Stomach smooth muscle (tissue), 2 donors: ENCODE data around the gene WDR74.
"Not testable (repeated sequence)": the region's sequence is repeated elsewhere in the genome, so short reads cannot be mapped to it uniquely, and the experiment has no call there.

Source experiments
- H3K27ac ChIP-seq: one replicate; pipeline ENCODE4 v1.7.0; 2013; ENCODE audit warnings: mild to moderate bottlenecking, low read length, inconsistent platforms
- H3K27me3 ChIP-seq, 2 donors: one replicate each; pipeline ENCODE4 v1.7.0; 2013; ENCODE audit warnings: low read length in 2 of 2; ENCODE audit not compliant: insufficient read depth in 2 of 2, control insufficient read depth in 1 of 2
- H3K36me3 ChIP-seq, 2 donors: one replicate each; pipeline ENCODE4 v1.7.0; 2013; ENCODE audit warnings: low read length in 2 of 2; ENCODE audit not compliant: control insufficient read depth in 2 of 2, insufficient read depth in 2 of 2
- H3K4me1 ChIP-seq: one replicate; pipeline ENCODE4 v1.7.0; 2013; ENCODE audit warnings: low read length; ENCODE audit not compliant: control insufficient read depth, insufficient read depth
- H3K4me3 ChIP-seq, 2 donors: one replicate each; pipeline ENCODE4 v1.7.0; 2013; ENCODE audit warnings: low read length in 2 of 2
- H3K9ac ChIP-seq, 2 donors: one replicate each; pipeline ENCODE4 v1.7.0; 2013; ENCODE audit warnings: low read length in 2 of 2, mild to moderate bottlenecking in 1 of 2
- H3K9me3 ChIP-seq, 2 donors: one replicate each; pipeline ENCODE4 v1.7.0; 2013; ENCODE audit warnings: low read length in 2 of 2; ENCODE audit not compliant: control insufficient read depth in 2 of 2
- donor health status: healthy.
- donor health status: Pancreatic carcinoma.

Gene WDR74

DNA sequence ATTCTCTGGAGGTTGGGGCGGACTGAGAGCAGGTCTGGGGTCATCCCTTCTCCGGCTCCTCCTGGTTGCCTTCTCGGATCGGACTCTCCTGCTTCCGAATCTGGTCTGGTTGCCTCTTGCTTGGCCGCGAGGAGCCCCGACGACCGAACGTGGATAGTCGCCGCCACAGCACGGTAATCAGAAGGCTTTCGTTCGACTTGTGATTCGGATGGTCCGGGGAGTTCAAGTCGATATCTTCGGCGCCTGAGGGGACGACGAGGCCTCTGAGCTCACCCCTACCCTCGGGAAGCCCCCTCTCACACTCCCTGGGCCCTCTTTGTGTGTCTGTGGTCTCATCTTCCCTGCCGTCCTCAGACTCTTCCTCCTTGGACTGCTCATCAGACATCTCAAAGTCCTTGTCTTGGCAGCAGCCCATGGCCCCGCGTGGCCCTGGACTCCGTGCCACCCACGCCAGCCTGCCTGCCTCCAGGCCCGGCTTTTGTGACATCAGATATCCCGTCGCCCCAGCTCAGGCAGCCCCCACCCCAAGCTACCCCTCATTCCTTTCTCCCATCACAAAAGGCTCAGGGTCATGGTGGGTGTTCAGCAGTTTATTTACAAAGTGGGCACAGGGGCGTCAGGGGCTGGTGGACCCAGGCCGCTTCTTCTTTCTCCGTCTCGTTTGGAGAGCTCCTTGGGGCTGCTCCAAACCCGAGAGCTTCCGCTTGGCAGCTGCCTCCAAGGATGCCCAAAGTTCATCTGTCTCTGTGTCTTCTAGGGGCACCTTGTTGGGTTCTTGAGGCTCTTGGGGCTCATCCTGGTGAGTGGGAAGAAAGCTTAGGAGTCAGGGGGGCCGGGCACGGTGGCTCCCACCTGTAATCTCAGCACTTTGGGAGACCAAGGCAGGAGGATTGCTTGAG, 6.8 kb downstream of the WDR74 start, which contains the start of gene TEX54:
Gene TEX54 (minus strand): TSS at position 506 of the 899 bp plus-strand sequence.
- H3K9me3 ChIP-seq, result no peaks in the 10 kb centered on the region
- peak within 1 kb of the TSS; percentile 92 to 94 for H3K4me3 ChIP-seq
- H3K9ac ChIP-seq, result peak within 1 kb of the TSS; percentile 96 to 99
- peaks cover 21% of the 10 kb centered on the region for H3K4me1 ChIP-seq
- no peaks in the 10 kb centered on the region for H3K27me3 ChIP-seq
- H3K27ac ChIP-seq, result peak within 1 kb of the TSS; percentile 96
- peaks cover 19 to 23% of the 10 kb centered on the region in 2 donors for H3K36me3 ChIP-seq

GRCh38 chr11:62831520-62832335, 7.7 kb downstream of the WDR74 start, which contains the start of gene STX5:
TSS of gene STX5 (minus strand) at chr11:62832051. CDS start at chr11:62831243, 808 bp downstream.
- Histone ChIP-seq H3K9ac (peak within 1 kb of the TSS; percentile 96 to 99), H3K27ac (peak within 1 kb of the TSS; percentile 96)

GRCh38 chr11:62830904-62831519, 8.4 kb downstream of the WDR74 start:
- H3K9ac ChIP-seq, result peak overlapping the region; percentile 90 to 99
- H3K36me3 ChIP-seq, result peaks cover 27 to 30% of the 10 kb centered on the region in 2 donors
- H3K27me3 ChIP-seq, result no peaks in the 10 kb centered on the region
- peaks cover 21% of the 10 kb centered on the region for H3K4me1 ChIP-seq
- H3K9me3 ChIP-seq, result no peaks in the 10 kb centered on the region
- peak overlapping the region; percentile 96 for H3K27ac ChIP-seq
- H3K4me3 ChIP-seq, result peak overlapping the region; percentile 92 to 94

More at GRCh38 chr11:62831520-62832335, 7.7 kb downstream of the WDR74 start, which contains the start of gene STX5:
- H3K4me3 ChIP-seq, result peak within 1 kb of the TSS; percentile 92 to 94
- H3K27me3 ChIP-seq, result no peaks in the 10 kb centered on the region
- H3K4me1 ChIP-seq, result peaks cover 21% of the 10 kb centered on the region
- H3K36me3 ChIP-seq, result peaks cover 27 to 31% of the 10 kb centered on the region in 2 donors
- H3K9me3 ChIP-seq, result no peaks in the 10 kb centered on the region

GRCh38 chr11:62828130-62828529, 11.3 kb downstream of the WDR74 start:
- H3K27me3 ChIP-seq, H3K9ac ChIP-seq, H3K9me3 ChIP-seq, H3K27ac ChIP-seq, H3K4me3 ChIP-seq: not testable (repeated sequence)
- H3K4me1 ChIP-seq, result peaks cover 16% of the 10 kb centered on the region
- H3K36me3 ChIP-seq, result peaks cover 31 to 37% of the 10 kb centered on the region in 2 donors

DNA sequence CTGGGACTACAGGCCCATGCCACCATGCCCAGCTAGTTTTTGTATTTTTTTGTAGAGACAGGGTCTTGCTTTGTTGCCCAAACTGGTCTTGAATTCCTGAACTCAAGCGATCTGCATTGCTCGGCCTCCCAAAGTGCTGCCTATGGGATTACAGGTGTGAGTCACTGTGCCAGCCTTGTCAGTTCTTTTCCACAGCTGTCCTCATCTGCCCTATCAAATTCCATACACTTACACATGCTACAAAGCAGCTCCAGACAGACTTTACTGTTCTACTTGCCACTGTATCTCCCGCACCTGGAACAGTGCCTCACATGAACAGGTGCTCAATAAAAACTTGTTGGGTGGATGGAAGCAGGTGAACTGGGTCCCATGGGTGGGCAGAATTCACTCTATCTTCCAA, 15.7 kb downstream of the WDR74 start:
- Histone ChIP-seq H3K9ac (no peak overlapping the region), H3K36me3 (peaks cover 45 to 49% of the 10 kb centered on the region in 2 donors), H3K4me3 (no peak overlapping the region), H3K27me3 (no peaks in the 10 kb centered on the region), H3K9me3 (no peaks in the 10 kb centered on the region), H3K27ac (no peak overlapping the region), H3K4me1 (no peaks in the 10 kb centered on the region)

GRCh38 chr11:62817129-62817528, 22.3 kb downstream of the WDR74 start:
- H3K4me3 ChIP-seq, result no peak overlapping the region
- peaks cover 10 to 14% of the 10 kb centered on the region in 2 donors for H3K36me3 ChIP-seq
- H3K27ac ChIP-seq, result no peak overlapping the region

DNA sequence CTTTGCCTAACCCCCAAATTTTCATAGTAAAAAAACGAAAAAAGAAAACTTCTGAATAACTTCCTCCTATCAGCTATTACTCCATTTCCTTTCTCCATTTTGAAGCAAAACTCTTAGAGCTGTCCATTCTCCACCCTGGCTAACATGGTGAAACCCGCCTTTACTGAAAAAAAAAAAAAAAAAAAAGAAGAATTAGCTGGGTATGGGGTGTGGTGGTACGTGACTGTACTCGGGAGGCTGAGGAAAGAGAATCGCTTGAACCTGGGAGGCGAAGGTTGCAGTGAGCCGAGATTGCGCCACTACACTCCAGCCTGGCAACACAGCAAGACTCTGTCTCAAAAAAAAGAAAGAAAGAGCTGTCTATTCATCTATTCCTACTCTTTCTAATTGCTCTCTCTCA, 22.8 kb downstream of the WDR74 start:
- Histone ChIP-seq H3K36me3 (peaks cover 8 to 13% of the 10 kb centered on the region in 2 donors), H3K27ac (no peak overlapping the region), H3K4me3 (no peak overlapping the region), H3K9ac (no peak overlapping the region), H3K27me3 (no peaks in the 10 kb centered on the region), H3K4me1 (no peaks in the 10 kb centered on the region), H3K9me3 (no peaks in the 10 kb centered on the region)

More at GRCh38 chr11:62817129-62817528, 22.3 kb downstream of the WDR74 start:
- Histone ChIP-seq H3K9ac (no peak overlapping the region), H3K27me3 (no peaks in the 10 kb centered on the region), H3K4me1 (no peaks in the 10 kb centered on the region), H3K9me3 (no peaks in the 10 kb centered on the region)

- Histone ChIP-seq H3K27ac (no peak overlapping the region), H3K36me3 (peaks cover 7 to 8% of the 10 kb centered on the region in 2 donors), H3K4me3 (no peak overlapping the region), H3K4me1 (peaks cover under 1% of the 10 kb centered on the region), H3K27me3 (no peaks in the 10 kb centered on the region), H3K9ac (no peak overlapping the region), H3K9me3 (no peaks in the 10 kb centered on the region)
These were observed 27.7 kb downstream of the WDR74 start for GRCh38 chr11:62811659-62812058.

DNA sequence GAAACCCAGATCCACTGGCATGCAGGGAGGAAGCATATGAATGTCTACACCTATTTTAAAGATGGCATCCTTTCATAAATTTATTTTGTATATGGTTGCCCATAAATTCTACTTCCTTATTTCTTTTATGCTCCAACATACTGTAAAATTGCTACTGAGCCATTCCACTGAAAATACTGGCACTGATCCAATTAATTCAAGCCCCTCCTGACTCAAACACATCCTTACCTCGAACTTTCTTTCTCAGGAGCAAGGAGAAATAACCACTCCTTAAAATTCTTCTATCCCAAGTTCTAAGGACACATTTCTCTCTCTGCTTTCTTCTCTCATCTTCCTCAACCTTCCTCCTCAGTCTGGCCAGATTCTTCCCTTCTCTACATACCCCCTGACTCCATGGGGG, 28.6 kb downstream of the WDR74 start:
- Histone ChIP-seq H3K36me3 (peaks cover 7 to 8% of the 10 kb centered on the region in 2 donors), H3K4me3 (no peak overlapping the region), H3K9ac (no peak overlapping the region), H3K4me1 (peaks cover 8% of the 10 kb centered on the region), H3K27ac (no peak overlapping the region), H3K27me3 (no peaks in the 10 kb centered on the region), H3K9me3 (no peaks in the 10 kb centered on the region)

- Histone ChIP-seq H3K9me3 (no peaks in the 10 kb centered on the region), H3K4me3 (no peak overlapping the region), H3K4me1 (peaks cover 31% of the 10 kb centered on the region), H3K27ac (peak overlapping the region; percentile 87), H3K9ac (no peak overlapping the region), H3K27me3 (no peaks in the 10 kb centered on the region), H3K36me3 (peaks cover 16 to 21% of the 10 kb centered on the region in 2 donors)
These were observed 32.7 kb downstream of the WDR74 start for GRCh38 chr11:62806611-62807121.
